SH-SY5Y (cell line): ENCODE data around the gene MAN1B1.

Experiments
- GATA2 ChIP-seq: IDR thresholded peaks from 2 replicates; pipeline ENCODE4 v1.6.1; 2011; ENCODE audit warnings: mild to moderate bottlenecking, low read depth, low read length
- GATA3 ChIP-seq: IDR thresholded peaks from 2 replicates; pipeline ENCODE4 v1.6.1; 2011; ENCODE audit warnings: low read depth, mild to moderate bottlenecking, low read length, moderate library complexity

DNA sequence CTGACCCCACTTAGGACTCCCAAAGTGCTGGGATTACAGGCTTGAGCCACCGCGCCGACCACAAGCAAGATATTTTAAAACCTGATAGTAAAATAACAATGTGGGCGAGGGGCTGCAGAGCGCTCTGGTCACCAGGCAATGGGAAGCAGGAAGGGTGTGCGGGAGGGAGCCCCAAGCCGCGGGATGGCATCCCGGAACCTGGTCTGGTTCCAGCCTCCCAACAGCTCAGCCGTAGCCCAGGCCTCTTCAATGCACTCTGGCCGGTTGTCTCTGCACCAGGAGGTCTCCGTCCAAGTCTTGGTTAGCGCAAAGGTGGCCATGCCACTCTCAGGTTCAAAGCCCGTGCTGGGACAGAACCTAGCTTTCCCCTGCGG, 10.2 kb upstream of the MAN1B1 start:
- TF ChIP-seq GATA3 (no peak), GATA2 (no peak)
